ENCODE data around the gene CDC73. TPM values are rescaled to one million over a fixed set of nuclear protein-coding genes. Genes with fewer than 3 reads are reported as not detected.

Gene CDC73
- total and polyA plus RNA-seq, 2 of the 13 experiments (the other 11 are each of a cell fraction or from before 2014, with no cell fraction given), result 20.2 to 26.3 TPM

DNA sequence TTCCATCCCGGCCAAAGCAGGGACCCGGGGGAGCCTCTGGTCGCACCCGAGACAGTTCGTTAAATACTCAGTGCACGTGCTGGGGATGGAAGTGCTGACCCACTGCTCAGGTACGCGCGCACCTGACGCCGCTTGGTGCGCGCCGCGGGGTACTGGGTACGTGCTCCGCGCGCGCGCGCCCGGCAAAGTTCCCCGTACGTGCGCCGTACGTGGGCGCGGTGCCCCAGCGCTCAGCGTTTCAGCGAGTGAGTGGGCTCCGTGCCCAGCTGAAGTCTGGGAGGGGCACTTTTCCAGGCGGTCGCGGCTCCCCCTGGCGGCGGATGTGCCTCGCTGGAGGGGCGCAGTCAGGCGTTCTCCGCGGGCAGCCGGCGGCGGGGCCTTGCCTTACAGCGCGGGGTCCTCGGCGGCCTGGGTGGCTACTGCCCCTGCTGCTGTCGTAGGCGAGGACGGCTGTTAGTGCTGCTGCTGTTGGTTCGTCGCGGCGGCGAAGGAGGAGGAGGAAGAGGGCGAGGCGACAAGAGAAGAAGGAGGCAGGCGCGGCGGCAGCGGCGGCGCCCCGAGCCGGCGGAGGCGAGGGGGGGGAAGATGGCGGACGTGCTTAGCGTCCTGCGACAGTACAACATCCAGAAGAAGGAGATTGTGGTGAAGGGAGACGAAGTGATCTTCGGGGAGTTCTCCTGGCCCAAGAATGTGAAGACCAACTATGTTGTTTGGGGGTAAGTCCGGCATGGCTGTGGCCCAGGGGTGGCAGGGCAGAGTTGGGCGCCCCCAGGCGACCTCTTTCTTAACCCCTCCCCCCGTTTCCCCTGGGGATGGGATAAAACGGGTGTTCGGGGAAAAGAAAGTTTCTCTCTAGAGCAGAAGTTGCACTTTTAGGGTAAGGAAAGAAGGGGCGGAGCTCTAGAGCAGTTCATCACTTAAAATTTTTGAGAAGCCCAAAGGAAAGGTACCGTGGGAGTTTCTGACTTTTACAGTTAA, at the start of gene CDC73 (continued):
- TF ChIP-seq SNAI1 (CRISPR knock-in tag; IDR thresholded peaks at IDR 0.05; ENCODE audit: borderline replicate concordance) (peak; percentile 87; the same call in 1 of the 2 replicates), PHF5A (CRISPR knock-in tag; IDR thresholded peaks at IDR 0.05; ENCODE audit: low read depth, unreplicated experiment) (no peak), ZNF350 (CRISPR knock-in tag; IDR thresholded peaks at IDR 0.05; ENCODE audit: borderline replicate concordance, low read depth) (peak; percentile 99), TEAD3 (CRISPR knock-in tag; optimal IDR thresholded peaks at IDR 0.05; ENCODE audit: borderline replicate concordance) (peak; percentile 70), ZNF24 (IDR thresholded peaks at IDR 0.05) (no peak), MEIS2 (CRISPR knock-in tag; IDR thresholded peaks at IDR 0.05) (no peak), MAFK (conservative IDR thresholded peaks at IDR 0.05 in 1 of 2, IDR thresholded peaks at IDR 0.05 in 1 of 2; ENCODE audit: low read length in 2 of 2) (no peak; a peak in 1 of 4 replicates), POGZ (CRISPR knock-in tag; IDR thresholded peaks at IDR 0.05) (peak; percentile 98), MATR3 (CRISPR knock-in tag; IDR thresholded peaks at IDR 0.05) (no peak), ZNF441 (CRISPR knock-in tag; IDR thresholded peaks at IDR 0.05; ENCODE audit: borderline replicate concordance) (no peak), POLR2G (IDR thresholded peaks at IDR 0.05; ENCODE audit: low read depth, low read length) (peak; percentile 94), SATB2 (CRISPR knock-in tag; IDR thresholded peaks at IDR 0.05) (no peak), ETV5 (CRISPR knock-in tag; IDR thresholded peaks at IDR 0.05; ENCODE audit: borderline replicate concordance) (peak; percentile 58; the same call in 1 of the 2 replicates), SMAD1 (CRISPR knock-in tag; IDR thresholded peaks at IDR 0.05; ENCODE audit: borderline replicate concordance, low read depth) (no peak; the same call in 1 of the 2 replicates), MTA1 (CRISPR knock-in tag; IDR thresholded peaks at IDR 0.05; ENCODE audit: borderline replicate concordance) (peak; percentile 92; the same call in 1 of the 2 replicates), REL (CRISPR knock-in tag; conservative IDR thresholded peaks at IDR 0.05) (peak; percentile 97), SP5 (CRISPR knock-in tag; IDR thresholded peaks at IDR 0.05; ENCODE audit: borderline replicate concordance, low read depth) (peak; percentile 83), SNRNP70 (IDR thresholded peaks at IDR 0.05; ENCODE audit: low read depth, low read length) (no peak)
- TF ChIP-seq, protein P1, sequence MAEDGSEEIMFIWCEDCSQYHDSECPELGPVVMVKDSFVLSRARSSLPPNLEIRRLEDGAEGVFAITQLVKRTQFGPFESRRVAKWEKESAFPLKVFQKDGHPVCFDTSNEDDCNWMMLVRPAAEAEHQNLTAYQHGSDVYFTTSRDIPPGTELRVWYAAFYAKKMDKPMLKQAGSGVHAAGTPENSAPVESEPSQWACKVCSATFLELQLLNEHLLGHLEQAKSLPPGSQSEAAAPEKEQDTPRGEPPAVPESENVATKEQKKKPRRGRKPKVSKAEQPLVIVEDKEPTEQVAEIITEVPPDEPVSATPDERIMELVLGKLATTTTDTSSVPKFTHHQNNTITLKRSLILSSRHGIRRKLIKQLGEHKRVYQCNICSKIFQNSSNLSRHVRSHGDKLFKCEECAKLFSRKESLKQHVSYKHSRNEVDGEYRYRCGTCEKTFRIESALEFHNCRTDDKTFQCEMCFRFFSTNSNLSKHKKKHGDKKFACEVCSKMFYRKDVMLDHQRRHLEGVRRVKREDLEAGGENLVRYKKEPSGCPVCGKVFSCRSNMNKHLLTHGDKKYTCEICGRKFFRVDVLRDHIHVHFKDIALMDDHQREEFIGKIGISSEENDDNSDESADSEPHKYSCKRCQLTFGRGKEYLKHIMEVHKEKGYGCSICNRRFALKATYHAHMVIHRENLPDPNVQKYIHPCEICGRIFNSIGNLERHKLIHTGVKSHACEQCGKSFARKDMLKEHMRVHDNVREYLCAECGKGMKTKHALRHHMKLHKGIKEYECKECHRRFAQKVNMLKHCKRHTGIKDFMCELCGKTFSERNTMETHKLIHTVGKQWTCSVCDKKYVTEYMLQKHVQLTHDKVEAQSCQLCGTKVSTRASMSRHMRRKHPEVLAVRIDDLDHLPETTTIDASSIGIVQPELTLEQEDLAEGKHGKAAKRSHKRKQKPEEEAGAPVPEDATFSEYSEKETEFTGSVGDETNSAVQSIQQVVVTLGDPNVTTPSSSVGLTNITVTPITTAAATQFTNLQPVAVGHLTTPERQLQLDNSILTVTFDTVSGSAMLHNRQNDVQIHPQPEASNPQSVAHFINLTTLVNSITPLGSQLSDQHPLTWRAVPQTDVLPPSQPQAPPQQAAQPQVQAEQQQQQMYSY (CRISPR knock-in tag; IDR thresholded peaks at IDR 0.05), result no peak; the same call in 1 of the 2 replicates
- TF ChIP-seq, protein P2, sequence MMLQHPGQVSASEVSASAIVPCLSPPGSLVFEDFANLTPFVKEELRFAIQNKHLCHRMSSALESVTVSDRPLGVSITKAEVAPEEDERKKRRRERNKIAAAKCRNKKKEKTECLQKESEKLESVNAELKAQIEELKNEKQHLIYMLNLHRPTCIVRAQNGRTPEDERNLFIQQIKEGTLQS (CRISPR knock-in tag; IDR thresholded peaks at IDR 0.05), result peak; percentile 46
- TF ChIP-seq, protein P3, sequence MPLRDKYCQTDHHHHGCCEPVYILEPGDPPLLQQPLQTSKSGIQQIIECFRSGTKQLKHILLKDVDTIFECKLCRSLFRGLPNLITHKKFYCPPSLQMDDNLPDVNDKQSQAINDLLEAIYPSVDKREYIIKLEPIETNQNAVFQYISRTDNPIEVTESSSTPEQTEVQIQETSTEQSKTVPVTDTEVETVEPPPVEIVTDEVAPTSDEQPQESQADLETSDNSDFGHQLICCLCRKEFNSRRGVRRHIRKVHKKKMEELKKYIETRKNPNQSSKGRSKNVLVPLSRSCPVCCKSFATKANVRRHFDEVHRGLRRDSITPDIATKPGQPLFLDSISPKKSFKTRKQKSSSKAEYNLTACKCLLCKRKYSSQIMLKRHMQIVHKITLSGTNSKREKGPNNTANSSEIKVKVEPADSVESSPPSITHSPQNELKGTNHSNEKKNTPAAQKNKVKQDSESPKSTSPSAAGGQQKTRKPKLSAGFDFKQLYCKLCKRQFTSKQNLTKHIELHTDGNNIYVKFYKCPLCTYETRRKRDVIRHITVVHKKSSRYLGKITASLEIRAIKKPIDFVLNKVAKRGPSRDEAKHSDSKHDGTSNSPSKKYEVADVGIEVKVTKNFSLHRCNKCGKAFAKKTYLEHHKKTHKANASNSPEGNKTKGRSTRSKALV (CRISPR knock-in tag; IDR thresholded peaks at IDR 0.05), result peak; percentile 83
- TF ChIP-seq, protein P4, sequence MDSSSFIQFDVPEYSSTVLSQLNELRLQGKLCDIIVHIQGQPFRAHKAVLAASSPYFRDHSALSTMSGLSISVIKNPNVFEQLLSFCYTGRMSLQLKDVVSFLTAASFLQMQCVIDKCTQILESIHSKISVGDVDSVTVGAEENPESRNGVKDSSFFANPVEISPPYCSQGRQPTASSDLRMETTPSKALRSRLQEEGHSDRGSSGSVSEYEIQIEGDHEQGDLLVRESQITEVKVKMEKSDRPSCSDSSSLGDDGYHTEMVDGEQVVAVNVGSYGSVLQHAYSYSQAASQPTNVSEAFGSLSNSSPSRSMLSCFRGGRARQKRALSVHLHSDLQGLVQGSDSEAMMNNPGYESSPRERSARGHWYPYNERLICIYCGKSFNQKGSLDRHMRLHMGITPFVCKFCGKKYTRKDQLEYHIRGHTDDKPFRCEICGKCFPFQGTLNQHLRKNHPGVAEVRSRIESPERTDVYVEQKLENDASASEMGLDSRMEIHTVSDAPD (CRISPR knock-in tag; IDR thresholded peaks at IDR 0.05), result peak; percentile 77; the same call in 1 of the 2 replicates

Data from HepG2 (cell line).